HL-60 (cell line): ENCODE data around the gene ITGB1.

Source experiments
- GABPA ChIP-seq: IDR thresholded peaks from 2 replicates; pipeline ENCODE4 v1.6.1; 2012; ENCODE audit warnings: low read depth
- POLR2AphosphoS5 ChIP-seq: IDR thresholded peaks from 2 replicates; pipeline ENCODE4 v1.6.1; 2012; ENCODE audit warnings: low read depth
- TF ChIP-seq, protein P1 (sequence below): IDR thresholded peaks from one replicate; pipeline ENCODE4 v1.5.1; 2011; ENCODE audit warnings: low read length, control low read depth, inconsistent platforms; ENCODE audit not compliant: insufficient read depth

- TF ChIP-seq GABPA (no peak), POLR2AphosphoS5 (no peak)
- TF ChIP-seq, protein P1, sequence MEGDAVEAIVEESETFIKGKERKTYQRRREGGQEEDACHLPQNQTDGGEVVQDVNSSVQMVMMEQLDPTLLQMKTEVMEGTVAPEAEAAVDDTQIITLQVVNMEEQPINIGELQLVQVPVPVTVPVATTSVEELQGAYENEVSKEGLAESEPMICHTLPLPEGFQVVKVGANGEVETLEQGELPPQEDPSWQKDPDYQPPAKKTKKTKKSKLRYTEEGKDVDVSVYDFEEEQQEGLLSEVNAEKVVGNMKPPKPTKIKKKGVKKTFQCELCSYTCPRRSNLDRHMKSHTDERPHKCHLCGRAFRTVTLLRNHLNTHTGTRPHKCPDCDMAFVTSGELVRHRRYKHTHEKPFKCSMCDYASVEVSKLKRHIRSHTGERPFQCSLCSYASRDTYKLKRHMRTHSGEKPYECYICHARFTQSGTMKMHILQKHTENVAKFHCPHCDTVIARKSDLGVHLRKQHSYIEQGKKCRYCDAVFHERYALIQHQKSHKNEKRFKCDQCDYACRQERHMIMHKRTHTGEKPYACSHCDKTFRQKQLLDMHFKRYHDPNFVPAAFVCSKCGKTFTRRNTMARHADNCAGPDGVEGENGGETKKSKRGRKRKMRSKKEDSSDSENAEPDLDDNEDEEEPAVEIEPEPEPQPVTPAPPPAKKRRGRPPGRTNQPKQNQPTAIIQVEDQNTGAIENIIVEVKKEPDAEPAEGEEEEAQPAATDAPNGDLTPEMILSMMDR: no peak
Measured at GRCh38 chr10:32905466-32905865, 52.6 kb downstream of the ITGB1 start.
